GM21717 (cell line): ENCODE results near the gene CHL1.

Experiments used
- ATAC-seq: cut with Tn5 transposase; IDR thresholded peaks from one replicate; pipeline ENCODE4 v1.9.1; 2021; ENCODE audit warnings: mild to moderate bottlenecking, moderate library complexity; ENCODE audit not compliant: unreplicated experiment

Gene CHL1

GRCh38 chr3:277873-278272 is 81.3 kb downstream of the CHL1 start:
- no peak for ATAC-seq

- peak; percentile 88 for ATAC-seq
These were observed 81.9 kb downstream of the CHL1 start for GRCh38 chr3:278300-279064.

- no peak for ATAC-seq
These were observed 82.8 kb downstream of the CHL1 start for GRCh38 chr3:279325-279724.

GRCh38 chr3:280681-281080 is 84.1 kb downstream of the CHL1 start:
- no peak for ATAC-seq

GRCh38 chr3:284322-284721 is 87.8 kb downstream of the CHL1 start:
- no peak for ATAC-seq

DNA sequence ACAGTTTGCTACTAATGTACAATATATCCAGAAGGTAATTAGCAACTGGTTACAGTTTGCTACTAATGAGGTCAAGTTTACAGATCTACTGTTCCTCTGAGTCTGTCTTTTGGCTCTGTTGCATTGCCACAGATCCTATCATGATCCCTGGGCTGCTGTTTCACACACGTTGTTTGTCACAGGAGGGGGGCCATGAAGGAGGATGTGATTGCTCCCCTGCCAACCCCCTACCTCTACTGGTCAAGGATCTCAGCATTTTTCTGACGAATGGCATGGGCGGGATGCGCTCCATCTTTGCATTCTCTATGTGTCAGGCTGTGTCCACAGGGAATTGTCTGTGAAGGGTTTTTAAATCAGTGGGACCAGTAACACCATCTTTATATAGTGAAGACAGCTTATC is 91.9 kb downstream of the CHL1 start:
- no peak for ATAC-seq

DNA sequence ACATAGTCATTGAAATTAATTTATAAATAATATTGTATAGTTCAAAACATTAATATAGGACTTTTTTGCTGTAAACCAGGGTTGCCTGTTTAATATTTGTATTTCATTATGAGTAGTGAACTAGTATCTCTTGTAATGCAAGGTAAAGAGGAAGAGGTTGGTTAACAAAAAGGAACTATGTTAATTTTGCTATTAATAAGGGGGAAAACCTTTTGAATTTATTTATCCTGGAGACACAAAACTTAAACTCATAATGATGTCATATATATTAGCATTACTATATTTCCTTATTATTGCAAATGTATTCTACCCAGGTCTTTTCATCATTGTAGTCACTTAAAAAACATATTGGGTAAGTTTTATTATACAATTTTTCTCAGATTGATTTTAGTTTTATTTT is 94.5 kb downstream of the CHL1 start:
- no peak for ATAC-seq

DNA sequence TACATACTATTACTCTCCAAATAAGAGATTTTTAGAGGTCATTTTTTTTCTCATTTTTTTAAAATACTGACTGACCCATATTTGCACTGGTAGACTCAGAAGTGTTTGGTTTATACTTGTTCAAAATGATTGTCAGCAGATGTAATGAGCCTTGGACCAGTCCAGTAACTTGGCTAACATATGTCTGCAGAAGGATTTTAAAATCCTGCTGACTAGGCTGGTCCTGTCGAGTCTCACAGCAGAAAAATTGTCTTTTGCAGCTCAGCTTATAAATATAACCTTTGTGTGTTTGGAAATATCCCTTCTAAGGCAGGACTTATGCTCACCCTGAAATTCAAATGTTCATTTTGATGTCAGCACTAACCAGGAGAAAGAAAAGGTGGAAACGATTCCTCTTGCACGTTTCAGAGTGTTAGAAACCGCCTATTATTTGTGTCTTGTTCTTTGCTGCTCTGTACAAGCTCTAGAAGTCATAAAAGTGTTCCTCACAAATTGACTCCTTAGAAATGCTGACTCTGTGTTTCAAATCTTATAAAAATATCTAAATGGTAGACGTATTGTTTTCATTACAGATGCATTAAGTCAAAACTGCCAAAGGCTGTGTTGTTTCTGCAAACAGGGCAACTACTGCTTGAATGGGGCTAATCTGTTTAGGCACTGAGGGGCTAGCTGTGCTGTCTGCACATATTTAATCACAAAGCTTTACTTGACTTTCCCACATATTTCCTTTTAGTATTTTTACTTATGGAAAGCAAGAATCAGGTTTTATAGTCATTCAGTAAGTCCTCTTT is 95.3 kb downstream of the CHL1 start:
- ATAC-seq: no peak

- no peak for ATAC-seq
These were observed 97.5 kb downstream of the CHL1 start for GRCh38 chr3:294096-294495.

GRCh38 chr3:294581-294980 is 98.0 kb downstream of the CHL1 start:
- no peak for ATAC-seq

DNA sequence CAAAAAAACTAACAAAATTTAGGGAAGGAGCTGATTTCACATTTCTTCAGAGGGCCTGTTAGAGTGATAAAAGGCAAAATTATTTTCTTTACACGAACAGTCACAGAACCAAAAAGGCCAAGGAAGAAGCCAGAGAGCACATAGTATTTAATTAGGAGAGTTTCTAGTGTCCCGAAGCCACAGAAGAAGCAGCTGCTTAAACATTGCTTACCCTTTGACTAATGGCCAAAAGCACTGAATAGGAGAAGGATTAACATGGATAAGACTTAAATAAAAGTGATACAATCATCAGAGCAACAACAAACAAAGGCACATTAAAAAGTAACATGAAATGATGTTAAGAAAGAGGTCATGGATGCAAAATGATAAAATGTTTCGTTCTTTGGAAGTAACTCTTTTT is 98.6 kb downstream of the CHL1 start:
- no peak for ATAC-seq

DNA sequence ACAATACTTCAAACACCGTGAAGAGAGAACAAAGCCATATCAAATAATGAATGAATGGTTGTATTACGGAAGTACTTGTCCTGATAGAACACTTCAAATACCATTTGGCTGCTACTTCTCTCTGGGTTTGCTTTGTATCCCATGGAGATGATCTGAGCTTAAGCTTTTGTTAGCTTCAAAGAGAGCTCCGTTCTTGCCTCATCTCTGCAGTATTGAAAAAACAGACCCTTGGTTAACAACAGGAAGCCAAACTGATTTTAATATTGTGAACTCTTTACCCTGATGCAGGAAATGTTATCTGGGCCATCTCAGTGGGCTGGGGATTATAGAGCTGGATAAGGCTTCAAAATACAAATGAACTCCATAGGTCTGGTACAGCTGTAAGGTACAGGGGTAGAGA is 101.0 kb downstream of the CHL1 start:
- ATAC-seq: no peak

DNA sequence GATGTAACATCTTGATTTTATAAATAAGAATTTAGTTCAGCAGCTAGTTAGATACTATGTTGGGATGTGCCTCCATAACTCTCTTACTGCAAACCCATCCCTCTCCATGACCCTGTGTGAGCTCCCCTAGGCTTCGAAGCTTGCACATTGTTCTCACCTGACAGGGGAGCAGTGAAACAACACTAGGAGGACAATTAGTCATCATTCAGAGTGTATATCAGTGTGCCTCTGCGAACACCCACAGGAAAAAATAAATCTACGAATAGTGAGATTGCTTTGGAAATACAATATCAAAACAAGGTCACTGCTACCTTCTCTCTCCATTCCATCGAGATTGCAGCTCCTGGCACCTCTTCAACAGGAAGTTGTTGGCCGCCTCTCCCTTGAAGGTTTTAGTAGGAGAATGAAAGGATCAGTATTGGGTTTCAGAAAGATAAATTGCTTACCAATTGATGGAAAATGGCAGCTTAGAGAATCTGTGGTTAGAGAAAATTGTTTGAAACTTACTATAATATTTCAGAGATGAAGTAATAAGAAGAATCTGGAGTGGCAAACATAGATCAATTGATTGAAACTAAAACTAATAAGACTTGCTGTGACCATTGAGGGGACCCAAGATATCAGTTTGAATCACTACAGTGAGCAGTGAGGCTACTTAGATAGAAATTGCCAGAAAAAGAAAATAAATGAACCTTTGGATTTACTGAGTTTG is 103.2 kb downstream of the CHL1 start:
- ATAC-seq: peak; percentile 70

- no peak for ATAC-seq
These were observed 110.6 kb downstream of the CHL1 start for GRCh38 chr3:307182-307581.

DNA sequence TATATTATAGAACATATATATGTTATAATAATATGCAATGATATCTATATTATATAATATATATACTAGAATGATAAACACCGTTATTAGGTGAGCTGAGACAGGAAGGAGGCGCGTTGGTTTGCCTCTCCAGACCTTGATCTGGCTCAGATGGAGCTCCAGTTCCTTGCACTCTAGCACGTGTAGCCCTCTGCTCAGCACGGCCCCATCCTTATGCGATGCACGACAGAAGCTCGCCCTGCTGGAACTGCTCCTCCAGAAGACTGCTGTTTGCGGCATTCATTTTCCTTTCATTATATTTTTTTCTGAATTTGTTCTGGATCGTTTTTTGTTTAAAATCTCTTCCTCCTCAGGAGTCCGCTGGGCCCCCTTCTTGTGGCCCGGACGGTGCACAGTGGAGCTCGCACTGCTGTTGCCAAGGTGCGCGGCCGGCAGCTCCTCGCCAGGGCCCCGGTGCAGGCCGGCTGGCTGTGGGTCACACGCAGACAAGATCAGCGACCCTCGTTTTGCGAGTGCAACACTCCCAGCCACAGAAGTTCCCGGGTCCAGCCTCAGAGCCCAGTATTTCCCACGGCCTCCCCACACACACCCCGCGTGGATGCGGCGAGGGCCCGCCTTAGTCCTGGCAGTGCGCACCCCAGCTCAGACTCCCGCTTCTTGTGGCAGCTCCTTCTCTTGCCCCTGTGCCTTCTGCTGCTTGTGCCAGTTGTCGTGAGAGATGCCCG is 112.2 kb downstream of the CHL1 start:
- no peak for ATAC-seq

GRCh38 chr3:312160-312733 is 115.7 kb downstream of the CHL1 start:
- no peak for ATAC-seq

DNA sequence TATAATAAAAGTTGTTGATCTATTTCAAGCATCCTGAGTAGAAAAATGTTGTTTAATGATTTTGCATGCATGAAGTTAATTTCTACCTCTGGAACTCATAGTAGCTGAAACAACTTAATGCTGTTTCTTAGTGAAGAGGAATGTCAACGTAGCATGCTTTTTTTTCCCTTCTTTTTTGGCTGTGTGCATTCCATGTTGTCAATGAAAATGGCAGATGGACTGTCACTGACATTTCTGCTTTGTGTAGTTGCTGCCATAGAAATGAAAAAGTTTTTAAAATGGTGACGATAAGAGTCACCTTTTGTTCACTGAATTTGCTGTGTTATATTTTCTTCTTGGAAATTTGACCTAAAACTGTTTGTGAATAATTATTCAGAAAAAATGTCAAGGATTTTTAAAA is 116.3 kb downstream of the CHL1 start:
- no peak for ATAC-seq

DNA sequence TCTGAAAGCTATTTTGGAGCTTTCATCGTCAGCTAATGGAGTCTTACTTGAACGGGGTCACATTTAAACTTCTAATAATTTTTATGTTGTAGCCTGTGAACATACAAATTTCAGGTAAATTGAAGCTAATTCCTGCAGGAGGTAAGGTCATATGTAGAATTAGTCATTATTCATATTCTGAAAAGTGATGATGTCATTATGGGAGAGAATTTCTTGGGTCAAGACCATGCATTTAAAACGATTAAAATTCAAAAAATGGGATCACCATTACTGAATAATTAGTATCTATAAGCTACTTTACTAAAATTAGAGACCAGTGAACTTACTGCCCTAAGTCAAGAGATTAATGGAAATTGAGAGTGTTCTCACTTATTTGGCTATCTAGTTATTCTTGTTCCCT is 120.4 kb downstream of the CHL1 start:
- ATAC-seq: no peak

- no peak for ATAC-seq
These were observed 122.3 kb downstream of the CHL1 start for GRCh38 chr3:318903-319302.

DNA sequence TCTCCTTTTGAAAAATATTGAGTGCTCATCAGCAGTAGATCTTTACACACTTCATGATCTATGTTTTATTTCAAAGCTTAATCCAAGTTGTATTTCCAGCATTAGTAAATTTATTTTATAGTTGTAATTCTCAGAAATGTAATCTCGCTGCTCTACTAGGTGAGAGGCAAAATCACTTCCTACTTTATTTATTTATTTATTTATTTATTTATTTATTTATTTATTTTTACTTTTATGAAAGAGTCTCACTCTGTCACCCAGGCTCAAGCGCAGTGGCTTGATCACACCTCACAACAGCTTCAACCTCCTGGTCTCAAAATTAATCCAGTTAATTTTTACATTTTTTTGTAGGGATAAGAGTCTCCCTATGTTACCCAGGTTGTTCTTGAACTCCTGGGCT is 127.9 kb downstream of the CHL1 start:
- ATAC-seq: no peak

DNA sequence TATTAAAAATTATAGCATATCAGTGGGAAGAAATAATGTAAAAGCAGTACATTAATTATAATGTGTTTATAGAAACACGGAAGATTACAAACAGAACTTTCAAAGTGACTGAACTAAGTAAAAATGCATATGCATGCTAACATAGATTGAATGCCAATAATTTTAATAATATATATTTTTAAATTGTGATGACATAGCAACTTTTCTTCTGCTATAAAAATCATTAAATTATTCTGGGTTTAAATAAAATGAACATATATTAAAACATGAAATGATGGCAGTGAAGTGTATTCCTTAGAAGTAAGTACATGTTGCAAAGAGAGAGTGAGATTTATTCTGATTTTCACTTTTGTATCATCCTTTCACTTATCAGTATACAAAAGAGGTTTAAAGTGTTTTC is 128.9 kb downstream of the CHL1 start:
- no peak for ATAC-seq
